Epithelial cell of esophagus (primary cell): Measurements from ENCODE around the gene AHI1.

Experiments
- DNase-seq: peaks from one replicate; pipeline ENCODE4 v3.0.0; 2010; ENCODE audit warnings: low read depth
- H3K4me3 ChIP-seq: 2 replicates; pipeline ENCODE4 v1.5.1; 2011; ENCODE audit warnings: mild to moderate bottlenecking, low read length, control low read depth
- CTCF ChIP-seq: IDR thresholded peaks from 2 replicates; pipeline ENCODE4 v1.5.1; 2011; ENCODE audit warnings: low read depth, mild to moderate bottlenecking, low read length, control low read depth, inconsistent platforms; ENCODE audit not compliant: insufficient read depth; ENCODE audit errors: missing control alignments

Gene AHI1

DNA sequence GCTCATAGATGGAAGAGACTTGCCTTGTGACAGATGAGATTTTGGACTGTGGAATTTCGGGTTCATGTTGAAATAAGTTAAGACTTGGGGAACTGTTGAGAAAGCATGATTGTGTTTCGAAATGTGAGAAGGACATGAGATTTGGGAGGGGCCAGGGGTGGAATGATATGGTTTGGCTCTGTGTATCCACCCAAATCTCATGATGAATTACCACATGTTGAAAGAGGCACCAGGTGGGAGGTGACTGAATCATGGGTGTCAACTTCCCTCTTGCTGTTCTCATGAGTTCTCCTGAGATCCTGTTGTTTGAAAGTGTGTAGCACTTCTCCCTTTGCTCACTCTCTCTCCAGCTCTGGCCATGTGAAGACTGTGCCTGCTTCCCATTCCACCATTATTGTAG lies 17.9 kb downstream of the AHI1 start:
- TF ChIP-seq CTCF = no peak

DNA sequence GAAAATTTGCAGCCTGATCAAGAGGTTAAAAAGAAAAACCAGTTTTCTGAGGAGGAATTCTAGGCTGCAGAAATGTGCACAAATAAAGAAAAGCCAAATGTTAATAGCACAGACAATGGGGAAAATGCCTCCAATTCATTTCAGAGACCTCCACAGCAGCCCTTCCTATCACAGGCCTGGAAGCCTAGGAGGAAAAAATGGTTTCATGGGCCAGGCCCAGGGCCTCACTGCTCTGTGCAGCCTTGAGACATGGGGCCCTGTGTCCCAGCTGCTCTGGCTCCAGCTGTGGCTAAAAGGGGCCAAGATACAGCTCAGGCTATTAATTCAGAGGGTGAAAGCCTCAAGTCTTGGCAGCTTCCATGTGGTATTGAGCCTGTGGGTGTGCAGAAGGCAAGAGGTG lies 18.9 kb downstream of the AHI1 start:
- TF ChIP-seq CTCF = no peak
- DNase-seq = no peak
- H3K4me3 ChIP-seq = no peak overlapping the region

More for the DNA sequence above, 17.9 kb downstream of the AHI1 start:
- no peak for DNase-seq
- H3K4me3 ChIP-seq = no peak overlapping the region

DNA sequence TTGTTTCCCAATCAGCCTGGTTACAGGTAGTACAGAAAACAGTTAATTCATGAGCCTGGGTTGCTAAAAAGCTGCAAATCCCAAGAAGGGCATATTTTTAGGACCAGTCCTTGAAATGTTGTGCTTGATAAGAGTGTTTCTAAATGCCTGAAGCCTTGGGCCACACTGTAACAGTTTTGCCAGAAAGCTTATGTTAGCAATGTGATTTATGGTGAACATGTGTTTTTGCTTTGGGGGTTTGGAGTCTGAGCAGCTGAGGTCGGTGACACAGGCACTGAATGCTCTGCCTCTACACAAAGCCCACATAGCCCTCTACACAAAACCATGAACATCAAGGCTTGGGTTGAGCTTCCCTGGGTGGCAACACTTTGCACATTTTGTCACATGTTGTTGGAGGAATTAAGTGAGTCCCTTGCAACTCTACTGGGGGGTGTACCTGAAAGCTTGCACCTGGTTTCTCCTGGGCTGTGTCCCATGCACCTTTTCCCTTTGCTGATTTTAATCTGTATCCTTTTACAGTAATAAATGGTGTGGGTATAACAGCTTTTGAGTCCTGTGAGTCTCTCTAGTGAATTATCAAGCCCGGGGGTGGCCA lies 22.2 kb downstream of the AHI1 start:
- DNase-seq = no peak
- H3K4me3 ChIP-seq = no peak overlapping the region
- no peak for TF ChIP-seq CTCF

DNA sequence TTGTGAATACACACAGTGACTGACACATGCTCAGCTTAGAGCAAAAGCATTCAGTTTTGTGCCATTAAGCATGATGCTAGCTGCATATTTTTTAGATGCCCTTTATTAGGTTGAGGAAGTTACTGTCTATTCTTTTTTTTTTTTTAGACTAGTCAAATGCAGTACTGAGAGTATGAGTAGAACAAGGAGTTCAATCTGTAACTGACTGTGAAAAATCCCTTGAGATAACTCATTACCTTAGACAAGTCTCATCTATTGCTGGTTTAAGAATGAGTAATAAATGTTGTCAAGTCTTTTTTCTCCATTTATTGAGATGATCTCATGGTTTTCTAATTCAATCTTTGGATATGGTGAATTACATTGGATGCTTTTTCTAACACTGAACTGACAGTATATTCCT lies 23.2 kb downstream of the AHI1 start:
- no peak overlapping the region for H3K4me3 ChIP-seq
- no peak for TF ChIP-seq CTCF
- no peak for DNase-seq

DNA sequence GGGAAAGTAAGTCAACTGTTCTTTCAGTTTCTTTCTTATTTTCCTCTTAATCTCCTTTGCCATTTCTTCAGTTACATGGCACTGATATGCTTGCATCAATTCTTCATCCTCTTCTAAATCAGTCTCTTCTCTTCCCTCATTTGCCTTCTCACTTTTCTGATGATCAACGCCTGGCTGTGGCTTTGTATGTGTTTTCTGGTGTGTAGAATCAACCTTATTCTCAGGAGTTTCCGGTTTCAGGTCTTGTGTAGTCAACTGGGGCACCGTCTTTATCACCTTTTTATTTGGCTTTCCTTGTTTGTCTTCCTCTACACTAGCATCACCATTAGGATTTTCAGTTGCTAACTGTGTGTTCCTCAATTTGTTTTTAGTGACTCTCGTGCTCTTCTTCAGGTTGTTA lies 31.6 kb downstream of the AHI1 start:
- no peak for TF ChIP-seq CTCF
- no peak for DNase-seq
- H3K4me3 ChIP-seq = no peak overlapping the region

GRCh38 chr6:135465307-135465706 lies 32.2 kb downstream of the AHI1 start:
- no peak for TF ChIP-seq CTCF
- no peak overlapping the region for H3K4me3 ChIP-seq
- no peak for DNase-seq

DNA sequence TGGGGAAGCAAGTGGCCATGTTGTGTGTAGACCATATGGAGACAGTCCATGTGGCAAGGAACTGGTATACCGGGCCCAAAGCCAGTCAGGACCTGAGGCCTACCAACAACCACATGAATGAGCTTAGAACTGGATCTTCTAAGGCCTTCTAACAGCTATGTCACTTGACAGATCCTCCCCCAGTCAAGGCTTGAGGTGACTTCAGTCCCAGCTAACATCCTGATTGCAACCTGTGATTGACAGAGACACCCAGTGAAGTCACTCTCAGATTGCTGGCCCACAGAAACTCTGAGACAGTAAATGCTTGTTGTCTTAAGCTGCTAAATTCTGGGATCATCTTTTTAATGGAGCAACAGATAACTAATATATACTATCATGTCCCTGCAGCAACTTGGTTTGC lies 32.9 kb downstream of the AHI1 start:
- no peak for TF ChIP-seq CTCF
- DNase-seq = no peak

More for the DNA sequence above, 32.9 kb downstream of the AHI1 start:
- no peak overlapping the region for H3K4me3 ChIP-seq
